Fibroblast of the aortic adventitia (primary cell): ENCODE results near the gene PLB1. TPM values are rescaled to one million over a fixed set of nuclear protein-coding genes. Genes with fewer than 3 reads are reported as not detected.

ENCODE experiments used
- DNase-seq: peaks from one replicate; pipeline ENCODE4 v3.0.0-alpha.2; 2010; ENCODE audit warnings: low read depth
- H3K4me3 ChIP-seq: 2 replicates; pipeline ENCODE4 v1.5.1; 2011; ENCODE audit warnings: low read depth, mild to moderate bottlenecking, control low read depth, low read length, moderate library complexity
- total RNA-seq: library from RNA; depleted of rRNA; stranded (reverse); fragments of >200 nt; gene quantifications from 2 replicates; pipeline ENCODE4 v1.2.3, GENCODE V29; 2012; ENCODE audit warnings: low replicate concordance
- TF ChIP-seq, protein P1 (sequence below): IDR thresholded peaks from 2 replicates; pipeline ENCODE4 v1.5.1; 2011; ENCODE audit warnings: mild to moderate bottlenecking, low read length, control low read depth, inconsistent platforms; ENCODE audit not compliant: insufficient read depth

Gene PLB1
- total RNA-seq, 1 donor = 2.7 TPM

GRCh38 chr2:28577791-28578680, 82.2 kb downstream of the PLB1 start:
- no peak for DNase-seq
- TF ChIP-seq, protein P1, sequence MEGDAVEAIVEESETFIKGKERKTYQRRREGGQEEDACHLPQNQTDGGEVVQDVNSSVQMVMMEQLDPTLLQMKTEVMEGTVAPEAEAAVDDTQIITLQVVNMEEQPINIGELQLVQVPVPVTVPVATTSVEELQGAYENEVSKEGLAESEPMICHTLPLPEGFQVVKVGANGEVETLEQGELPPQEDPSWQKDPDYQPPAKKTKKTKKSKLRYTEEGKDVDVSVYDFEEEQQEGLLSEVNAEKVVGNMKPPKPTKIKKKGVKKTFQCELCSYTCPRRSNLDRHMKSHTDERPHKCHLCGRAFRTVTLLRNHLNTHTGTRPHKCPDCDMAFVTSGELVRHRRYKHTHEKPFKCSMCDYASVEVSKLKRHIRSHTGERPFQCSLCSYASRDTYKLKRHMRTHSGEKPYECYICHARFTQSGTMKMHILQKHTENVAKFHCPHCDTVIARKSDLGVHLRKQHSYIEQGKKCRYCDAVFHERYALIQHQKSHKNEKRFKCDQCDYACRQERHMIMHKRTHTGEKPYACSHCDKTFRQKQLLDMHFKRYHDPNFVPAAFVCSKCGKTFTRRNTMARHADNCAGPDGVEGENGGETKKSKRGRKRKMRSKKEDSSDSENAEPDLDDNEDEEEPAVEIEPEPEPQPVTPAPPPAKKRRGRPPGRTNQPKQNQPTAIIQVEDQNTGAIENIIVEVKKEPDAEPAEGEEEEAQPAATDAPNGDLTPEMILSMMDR = no peak
- H3K4me3 ChIP-seq = no peak overlapping the region

- no peak overlapping the region for H3K4me3 ChIP-seq
- no peak for DNase-seq
- TF ChIP-seq, protein P1 = no peak
Measured at GRCh38 chr2:28578774-28579173, 82.9 kb downstream of the PLB1 start.

DNA sequence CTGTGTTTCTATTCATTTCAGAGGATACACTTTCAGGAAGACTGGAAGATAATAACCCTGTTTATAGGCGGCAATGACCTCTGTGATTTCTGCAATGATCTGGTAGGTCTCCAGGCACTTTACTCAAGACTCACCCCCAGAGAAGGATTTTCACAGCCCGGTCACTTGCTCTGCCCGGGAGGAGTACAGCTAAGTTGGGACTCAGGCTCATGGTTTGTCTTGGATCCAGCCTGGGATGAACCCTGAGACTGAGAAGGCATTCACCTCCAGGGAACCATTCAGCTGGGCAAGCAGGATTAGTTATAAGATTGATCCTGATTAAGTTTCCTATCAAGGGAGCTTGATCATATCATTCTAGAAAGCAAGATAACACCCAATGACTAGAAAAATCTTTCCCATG, 83.7 kb downstream of the PLB1 start:
- DNase-seq = no peak
- TF ChIP-seq, protein P1 = no peak
- H3K4me3 ChIP-seq = no peak overlapping the region

DNA sequence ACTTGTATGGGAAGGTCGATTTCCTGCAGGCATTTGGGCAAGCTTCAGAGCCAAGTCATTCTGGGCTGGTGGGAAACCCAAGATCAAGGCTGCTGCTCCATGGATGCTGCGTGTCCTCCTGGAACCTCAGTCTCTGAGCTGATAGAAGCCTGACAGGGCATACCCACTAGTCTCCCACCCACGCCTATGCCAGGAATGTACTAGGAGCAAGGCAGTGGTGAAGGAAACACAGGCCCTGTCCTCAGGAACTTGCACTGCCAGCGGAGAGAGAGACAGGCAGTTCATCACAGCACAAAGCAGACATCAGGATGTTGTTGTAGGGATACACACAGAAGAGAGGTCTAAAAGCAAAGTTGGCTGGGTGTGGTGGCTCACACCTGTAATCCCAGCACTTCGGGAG, 84.2 kb downstream of the PLB1 start:
- no peak for DNase-seq
- H3K4me3 ChIP-seq = no peak overlapping the region

DNA sequence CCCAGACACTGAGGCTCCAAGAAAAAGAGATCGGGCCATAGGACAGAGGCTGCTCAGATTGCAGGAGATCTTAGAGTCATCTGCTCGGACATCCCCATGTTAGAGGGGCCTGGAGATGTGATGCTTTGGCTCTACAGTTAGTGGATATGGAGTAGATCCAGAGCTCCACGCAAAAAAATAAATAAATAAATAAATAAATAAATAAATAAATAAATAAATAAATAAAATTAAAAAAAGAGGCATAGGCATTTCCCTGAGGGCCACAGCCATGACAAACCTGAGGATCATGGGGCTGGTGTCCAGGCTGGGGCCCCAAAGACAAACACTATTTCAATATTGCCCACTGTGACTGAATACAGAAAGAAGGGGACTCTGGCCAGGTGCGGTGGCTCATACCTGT, 85.5 kb downstream of the PLB1 start:
- no peak overlapping the region for H3K4me3 ChIP-seq
- no peak for DNase-seq
- TF ChIP-seq, protein P1 = no peak

More for the DNA sequence above, 84.2 kb downstream of the PLB1 start:
- TF ChIP-seq, protein P1 = no peak

DNA sequence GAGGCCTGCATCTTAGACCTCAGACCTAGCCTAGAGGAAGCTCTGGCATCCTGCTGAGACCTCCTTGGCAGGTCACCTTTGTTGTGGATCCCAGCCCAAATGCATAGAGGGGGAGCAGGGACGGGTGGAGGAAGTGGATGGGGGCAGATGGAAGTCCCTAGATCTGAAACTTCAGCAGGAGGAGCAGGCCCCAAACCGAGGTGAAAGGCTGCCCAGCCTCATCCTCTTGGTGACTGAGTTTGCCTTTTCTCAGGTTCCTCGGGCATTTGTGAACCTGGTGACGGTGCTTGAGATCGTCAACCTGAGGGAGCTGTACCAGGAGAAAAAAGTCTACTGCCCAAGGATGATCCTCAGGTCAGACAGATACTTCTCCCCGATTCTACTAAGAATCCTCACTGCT, 86.3 kb downstream of the PLB1 start:
- DNase-seq = no peak
- no peak overlapping the region for H3K4me3 ChIP-seq
- TF ChIP-seq, protein P1 = no peak
